HG03469 (cell line): ENCODE results near the gene TMED10.
"Not testable (repeated sequence)": the region's sequence is repeated elsewhere in the genome, so short reads cannot be mapped to it uniquely, and the experiment has no call there.

Experiments used
- ATAC-seq: cut with Tn5 transposase; IDR thresholded peaks from one replicate; pipeline ENCODE4 v1.9.1; 2021; ENCODE audit warnings: mild to moderate bottlenecking, moderate library complexity, moderate number of reproducible peaks; ENCODE audit not compliant: unreplicated experiment

TMED10 gene

DNA sequence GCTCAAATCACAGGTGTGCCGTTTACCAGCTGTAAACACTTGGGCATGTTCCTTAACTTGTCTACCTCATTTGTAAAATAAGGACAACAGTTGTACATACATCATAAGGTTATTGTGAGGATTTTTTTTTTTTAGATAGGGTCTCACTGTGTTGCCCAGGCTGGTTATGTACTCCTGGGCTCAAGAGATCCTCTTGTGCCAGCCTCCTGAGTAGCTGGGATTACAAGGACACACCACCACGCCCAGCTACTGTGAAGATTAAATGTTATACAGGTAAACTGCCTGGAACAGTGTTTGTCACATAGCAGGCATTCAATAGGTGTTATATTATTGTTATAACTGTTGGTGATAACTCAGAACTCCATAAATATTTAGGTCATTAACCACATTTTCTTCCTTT is 12.7 kb downstream of the TMED10 start:
- ATAC-seq: no peak

- ATAC-seq: no peak
Observed at GRCh38 chr14:75162631-75163030, 13.8 kb downstream of the TMED10 start.

DNA sequence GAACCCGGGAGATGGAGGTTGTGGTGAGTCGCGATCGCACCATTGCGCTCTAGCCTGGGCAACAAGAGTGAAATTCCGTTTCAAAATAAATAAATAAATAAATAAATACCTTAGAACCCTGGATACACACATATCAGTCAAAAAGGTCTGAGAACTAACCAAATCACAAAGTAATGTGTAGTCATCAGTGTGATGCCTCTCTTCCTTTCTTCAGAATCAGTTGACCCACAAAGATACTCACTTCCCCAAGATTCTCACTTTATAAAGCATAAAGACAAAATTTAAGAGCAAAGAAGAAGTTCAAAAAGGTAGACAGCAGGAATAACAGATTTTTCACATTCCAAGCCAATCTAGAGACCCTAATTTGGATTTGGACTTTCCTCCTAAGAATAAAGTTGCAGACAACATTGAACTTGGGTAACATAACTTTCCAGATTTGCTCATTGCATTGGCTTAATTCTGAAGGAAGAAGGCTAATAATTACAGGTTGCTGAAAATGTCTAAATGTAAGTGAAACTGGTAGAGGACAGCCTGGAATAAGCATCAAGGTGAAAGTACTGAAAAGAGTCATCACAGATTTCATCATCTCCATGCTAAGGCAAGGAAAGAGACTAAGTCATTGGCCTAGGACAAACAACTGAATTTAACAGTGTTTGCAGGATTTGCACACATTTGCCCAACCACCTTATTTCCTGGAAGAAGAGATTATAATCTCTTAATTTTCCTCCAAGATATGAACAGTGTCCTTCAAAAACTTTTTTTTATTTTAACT is 17.4 kb downstream of the TMED10 start:
- no peak for ATAC-seq

- ATAC-seq: no peak
Observed at GRCh38 chr14:75156901-75157300, 19.5 kb downstream of the TMED10 start.

GRCh38 chr14:75156111-75156510 is 20.3 kb downstream of the TMED10 start:
- no peak for ATAC-seq

GRCh38 chr14:75155169-75155568 is 21.2 kb downstream of the TMED10 start:
- no peak for ATAC-seq

DNA sequence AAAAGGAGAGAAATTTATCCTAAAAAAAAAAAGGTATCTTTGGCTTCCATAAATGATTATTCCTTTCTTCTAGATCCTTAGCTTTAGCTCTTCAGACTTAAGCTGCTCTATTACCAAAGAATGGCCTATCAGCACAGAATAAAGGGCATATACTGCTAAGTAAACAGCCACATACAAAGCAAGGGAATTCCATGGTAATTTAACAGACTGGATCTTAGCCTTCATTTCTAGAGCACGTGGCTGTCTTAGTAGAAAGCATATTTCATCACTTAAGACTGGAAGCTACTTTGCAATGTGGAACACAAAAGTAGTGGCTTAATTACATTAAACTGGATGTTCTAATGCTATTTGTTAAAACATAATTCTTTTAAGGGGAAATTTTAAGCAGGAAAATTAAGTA is 23.1 kb downstream of the TMED10 start:
- no peak for ATAC-seq

DNA sequence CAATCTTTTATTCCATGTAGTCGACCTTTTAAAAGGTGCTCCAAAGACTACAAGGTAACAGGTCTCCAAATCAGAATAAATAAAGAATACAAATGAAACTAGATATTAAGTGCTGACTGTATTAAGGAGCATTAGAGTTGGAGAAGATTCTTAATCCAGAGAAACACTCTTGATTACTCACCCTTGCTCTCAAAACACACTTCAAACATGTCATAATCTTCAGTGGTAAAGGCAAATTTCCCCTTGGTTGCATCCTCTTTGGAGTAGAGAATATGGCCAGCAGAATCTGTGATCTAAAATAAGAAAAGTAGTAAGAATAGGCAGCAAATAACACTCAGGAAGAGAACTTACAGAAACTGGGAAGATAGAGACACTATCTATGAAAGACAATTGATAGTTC is 24.6 kb downstream of the TMED10 start:
- no peak for ATAC-seq

- ATAC-seq: not testable (repeated sequence)
Observed at GRCh38 chr14:75150637-75151036, 25.8 kb downstream of the TMED10 start.

GRCh38 chr14:75150150-75150549 is 26.3 kb downstream of the TMED10 start:
- no peak for ATAC-seq

- no peak for ATAC-seq
Observed at GRCh38 chr14:75147423-75148071, 28.9 kb downstream of the TMED10 start.

DNA sequence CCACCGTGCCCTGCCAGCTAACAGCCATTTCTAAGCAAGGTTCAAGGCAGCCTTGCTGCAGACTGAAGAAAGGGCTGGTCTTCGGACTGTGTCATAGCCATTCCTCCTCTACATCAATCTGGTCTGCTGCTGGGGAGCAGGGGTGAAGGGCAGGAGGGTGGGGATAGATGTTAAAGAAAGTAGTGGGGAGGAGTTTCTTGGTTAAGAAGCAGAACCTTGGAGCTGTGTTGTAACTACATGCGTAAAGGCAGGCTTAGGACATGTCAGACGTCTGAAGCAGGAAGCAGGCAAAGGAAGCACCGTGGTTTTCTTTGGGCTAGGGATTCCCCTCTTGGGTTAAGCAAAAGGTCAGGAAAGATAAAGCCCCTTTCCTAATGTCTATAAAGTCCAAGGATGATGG is 31.5 kb downstream of the TMED10 start:
- ATAC-seq: no peak

DNA sequence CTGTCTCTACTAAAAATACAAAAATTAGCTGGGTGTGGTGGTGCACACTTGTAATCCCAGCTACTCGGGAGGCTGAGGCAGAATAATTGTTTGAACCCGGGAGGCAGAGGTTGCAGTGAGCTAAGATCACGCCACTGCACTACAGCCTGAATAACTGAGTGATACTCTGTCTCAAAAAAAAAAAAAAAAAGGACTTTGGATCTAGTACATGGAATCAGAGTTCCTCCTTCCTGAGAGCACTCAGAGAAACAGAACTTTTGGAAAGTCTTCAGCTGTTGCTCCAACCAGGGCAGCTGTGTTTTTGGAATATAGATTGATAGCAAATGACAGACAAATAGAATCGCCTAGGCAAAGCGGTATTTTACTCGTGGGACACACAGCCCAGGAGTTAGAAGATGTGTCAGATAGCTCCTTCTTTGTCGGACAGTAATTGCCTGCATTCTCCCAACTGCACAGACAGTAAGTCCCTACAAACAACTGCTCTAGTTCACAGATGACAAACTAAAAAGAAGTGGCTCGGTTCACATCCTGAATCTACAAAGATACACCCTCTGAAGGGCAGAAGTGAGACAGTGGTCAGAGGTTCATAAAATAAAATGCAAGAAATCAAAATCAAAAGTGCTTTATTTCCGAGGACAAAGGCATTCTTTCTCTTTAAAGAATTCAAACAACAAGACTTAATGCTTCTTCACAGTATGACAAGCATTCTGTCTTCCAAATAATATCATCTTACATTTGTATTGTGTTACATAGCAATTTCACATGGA is 32.5 kb downstream of the TMED10 start:
- ATAC-seq: no peak

- ATAC-seq: no peak
Observed at GRCh38 chr14:75142494-75142893, 33.9 kb downstream of the TMED10 start.

DNA sequence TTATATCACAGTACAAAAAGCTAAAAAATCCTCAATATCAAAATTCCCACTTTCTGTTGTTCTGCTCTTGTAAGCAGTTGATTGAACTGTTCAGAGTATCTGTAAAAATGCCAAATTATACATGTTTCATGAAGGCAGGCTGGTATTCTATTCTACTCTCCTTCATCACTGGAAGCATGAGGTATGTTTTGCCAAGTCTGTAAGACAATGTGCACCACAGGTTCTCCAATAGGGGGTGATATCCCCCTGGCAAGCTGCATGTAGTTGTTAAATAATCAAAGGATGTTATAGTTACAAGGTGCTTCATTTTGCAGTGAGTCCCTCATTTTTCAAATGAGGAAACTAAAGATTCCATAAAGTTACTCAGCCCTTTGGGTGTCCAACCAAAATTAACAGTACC is 34.4 kb downstream of the TMED10 start:
- ATAC-seq: no peak

- no peak for ATAC-seq
Observed at GRCh38 chr14:75141062-75141461, 35.4 kb downstream of the TMED10 start.

DNA sequence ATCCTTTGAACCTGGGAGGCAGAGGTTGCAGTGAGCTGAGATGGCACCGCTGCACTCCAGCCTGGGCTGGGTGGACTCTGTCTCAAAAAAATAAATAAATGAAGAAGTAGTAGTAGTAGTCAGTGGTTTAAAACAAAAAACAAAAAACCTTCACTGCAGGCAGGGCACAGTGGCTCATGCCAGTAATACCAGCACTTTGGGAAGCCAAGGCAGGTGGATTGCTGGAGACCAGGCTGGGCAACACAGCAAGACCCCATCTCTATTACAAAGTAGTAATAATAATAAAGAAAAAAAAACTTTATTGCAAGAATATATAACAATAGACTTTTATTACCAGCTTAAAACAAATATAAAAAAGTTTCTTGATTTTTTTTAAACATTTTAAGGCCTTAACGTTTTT is 35.8 kb downstream of the TMED10 start:
- no peak for ATAC-seq

- no peak for ATAC-seq
Observed at GRCh38 chr14:75139185-75139584, 37.2 kb downstream of the TMED10 start.

GRCh38 chr14:75138492-75138891 is 37.9 kb downstream of the TMED10 start:
- no peak for ATAC-seq

- no peak for ATAC-seq
Observed at GRCh38 chr14:75134644-75135043, 41.8 kb downstream of the TMED10 start.

DNA sequence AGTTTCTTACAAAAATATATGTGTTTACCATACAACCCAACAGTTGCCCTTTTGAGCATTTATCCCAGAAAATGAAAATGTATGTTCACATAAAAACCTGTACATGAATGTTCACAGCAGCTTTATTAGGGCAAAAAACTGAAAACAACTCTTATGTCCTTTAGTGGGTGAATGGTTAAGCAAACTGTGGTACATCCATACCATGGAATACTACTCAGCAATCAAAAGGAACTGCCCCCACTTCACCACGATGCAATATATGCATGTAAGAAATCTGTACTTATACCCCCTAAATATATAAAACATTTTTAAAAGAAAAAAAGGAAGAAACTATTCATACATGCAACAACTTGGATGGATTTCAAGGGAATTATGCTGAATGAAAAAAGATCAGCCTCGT is 42.8 kb downstream of the TMED10 start:
- no peak for ATAC-seq
